Measurements from ENCODE around the gene THSD8.

DNA sequence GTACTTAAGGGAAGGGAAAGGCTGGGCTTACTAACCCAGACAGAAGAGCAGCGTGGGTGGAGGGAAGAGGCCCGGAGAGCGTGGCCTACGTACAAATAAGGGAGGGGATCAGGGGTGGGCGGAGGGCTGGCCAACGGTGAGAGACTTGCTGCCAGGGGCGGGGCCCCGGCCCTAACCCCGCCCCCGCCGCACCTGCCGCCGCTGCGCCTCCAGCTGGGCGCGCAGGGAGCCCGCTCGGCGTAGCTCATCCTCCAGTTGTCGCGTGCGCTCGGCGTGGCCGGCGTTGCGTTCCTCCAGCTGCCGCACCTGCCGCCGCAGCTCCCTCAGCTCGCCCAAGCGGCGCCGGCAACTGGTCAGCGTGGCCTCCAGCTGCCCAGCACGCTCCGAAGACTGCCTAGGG is 32.2 kb upstream of the THSD8 start:
- no peak for TF ChIP-seq EZH2 (IDR thresholded peaks at IDR 0.05; ENCODE audit: borderline replicate concordance, low read length)
- TF ChIP-seq, protein P1, sequence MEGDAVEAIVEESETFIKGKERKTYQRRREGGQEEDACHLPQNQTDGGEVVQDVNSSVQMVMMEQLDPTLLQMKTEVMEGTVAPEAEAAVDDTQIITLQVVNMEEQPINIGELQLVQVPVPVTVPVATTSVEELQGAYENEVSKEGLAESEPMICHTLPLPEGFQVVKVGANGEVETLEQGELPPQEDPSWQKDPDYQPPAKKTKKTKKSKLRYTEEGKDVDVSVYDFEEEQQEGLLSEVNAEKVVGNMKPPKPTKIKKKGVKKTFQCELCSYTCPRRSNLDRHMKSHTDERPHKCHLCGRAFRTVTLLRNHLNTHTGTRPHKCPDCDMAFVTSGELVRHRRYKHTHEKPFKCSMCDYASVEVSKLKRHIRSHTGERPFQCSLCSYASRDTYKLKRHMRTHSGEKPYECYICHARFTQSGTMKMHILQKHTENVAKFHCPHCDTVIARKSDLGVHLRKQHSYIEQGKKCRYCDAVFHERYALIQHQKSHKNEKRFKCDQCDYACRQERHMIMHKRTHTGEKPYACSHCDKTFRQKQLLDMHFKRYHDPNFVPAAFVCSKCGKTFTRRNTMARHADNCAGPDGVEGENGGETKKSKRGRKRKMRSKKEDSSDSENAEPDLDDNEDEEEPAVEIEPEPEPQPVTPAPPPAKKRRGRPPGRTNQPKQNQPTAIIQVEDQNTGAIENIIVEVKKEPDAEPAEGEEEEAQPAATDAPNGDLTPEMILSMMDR (conservative IDR thresholded peaks at IDR 0.05 in 1 of 2, IDR thresholded peaks at IDR 0.05 in 1 of 2; ENCODE audit: extremely low read depth in 1 of 2, insufficient read depth in 1 of 2, low read depth in 1 of 2, low read length in 2 of 2): no peak

All from mammary epithelial cell (primary cell).